Retinal pigment epithelial cell (primary cell): ENCODE measurements around the gene FERMT1.
"Not testable (repeated sequence)": the region's sequence is repeated elsewhere in the genome, so short reads cannot be mapped to it uniquely, and the experiment has no call there.

ENCODE experiments used
- DNase-seq: peaks from one replicate; pipeline ENCODE4 v3.0.0-alpha.2; 2010; ENCODE audit warnings: low read depth
- H3K4me3 ChIP-seq: 2 replicates; pipeline ENCODE4 v1.5.1; 2011; ENCODE audit warnings: mild to moderate bottlenecking, low read length, control low read depth, moderate library complexity
- CTCF ChIP-seq: conservative IDR thresholded peaks from 2 replicates; pipeline ENCODE4 v1.5.1; 2011; ENCODE audit warnings: low read depth, low read length, control low read depth, inconsistent platforms

Gene FERMT1

GRCh38 chr20:6057691-6058090 is 65.1 kb downstream of the FERMT1 start:
- no peak for DNase-seq
- no peak for TF ChIP-seq CTCF
- H3K4me3 ChIP-seq = no peak overlapping the region

GRCh38 chr20:6057139-6057538 is 65.7 kb downstream of the FERMT1 start:
- no peak for TF ChIP-seq CTCF
- H3K4me3 ChIP-seq = no peak overlapping the region
- DNase-seq = no peak

- TF ChIP-seq CTCF = no peak
- no peak overlapping the region for H3K4me3 ChIP-seq
- no peak for DNase-seq
Measured at GRCh38 chr20:6055981-6056569, 66.8 kb downstream of the FERMT1 start.

GRCh38 chr20:6055161-6055783 is 67.6 kb downstream of the FERMT1 start:
- no peak for DNase-seq
- H3K4me3 ChIP-seq = no peak overlapping the region
- TF ChIP-seq CTCF = no peak

DNA sequence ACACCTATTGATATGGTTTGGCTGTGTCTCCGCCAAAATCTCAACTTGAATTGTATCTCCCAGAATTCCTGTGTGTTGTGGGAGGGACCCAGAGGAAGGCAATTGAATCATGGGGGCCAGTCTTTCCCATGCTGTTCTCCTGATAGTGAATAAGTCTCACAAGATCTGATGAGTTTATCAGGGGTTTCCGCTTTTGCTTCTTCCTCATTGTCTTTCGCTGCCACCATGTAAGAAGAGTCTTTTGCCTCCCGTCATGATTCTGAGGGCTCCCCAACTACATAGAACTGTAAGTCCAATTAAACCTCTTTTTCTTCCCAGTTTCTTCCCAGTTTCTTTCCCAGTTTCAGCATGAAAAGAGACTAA is 68.2 kb downstream of the FERMT1 start:
- DNase-seq, H3K4me3 ChIP-seq: not testable (repeated sequence)

GRCh38 chr20:6053776-6054688 is 68.8 kb downstream of the FERMT1 start, which contains the start of gene LRRN4:
LRRN4 (minus strand) TSS chr20:6054060; CDS start chr20:6052799, 1,261 bp downstream.
- TF ChIP-seq CTCF = no peak
- H3K4me3 ChIP-seq = no peak within 1 kb of the TSS
- DNase-seq = no peak

GRCh38 chr20:6053064-6053775 is 69.6 kb downstream of the FERMT1 start:
- no peak overlapping the region for H3K4me3 ChIP-seq
- no peak for DNase-seq

More at GRCh38 chr20:6053064-6053775, 69.6 kb downstream of the FERMT1 start:
- no peak for TF ChIP-seq CTCF
